Glutamatergic neuron (in vitro differentiated cells): Measurements from ENCODE around the gene CCDC192. TPM values are rescaled to one million over a fixed set of nuclear protein-coding genes. Genes with fewer than 3 reads are reported as not detected.

Experiments used
- DNase-seq: peaks from one replicate; pipeline ENCODE4 v3.0.0; 2022
- H3K27ac Mint-ChIP-seq: one replicate; pipeline ENCODE4 v1.8.0; 2020; ENCODE audit warnings: mild to moderate bottlenecking, mixed read lengths, inconsistent platforms; ENCODE audit not compliant: unreplicated experiment
- H3K27me3 Mint-ChIP-seq: one replicate; pipeline ENCODE4 v1.8.0; 2020; ENCODE audit warnings: mild to moderate bottlenecking, moderate library complexity, mixed read lengths, inconsistent platforms; ENCODE audit not compliant: unreplicated experiment
- H3K36me3 Mint-ChIP-seq: one replicate; pipeline ENCODE4 v1.8.0; 2020; ENCODE audit warnings: mild to moderate bottlenecking, mixed read lengths, inconsistent platforms; ENCODE audit not compliant: unreplicated experiment
- H3K4me1 Mint-ChIP-seq: one replicate; pipeline ENCODE4 v1.8.0; 2020; ENCODE audit warnings: mild to moderate bottlenecking, low read depth, mixed read lengths, inconsistent platforms; ENCODE audit not compliant: unreplicated experiment
- H3K4me3 Mint-ChIP-seq: one replicate; pipeline ENCODE4 v1.8.0; 2020; ENCODE audit warnings: mild to moderate bottlenecking, mixed read lengths, inconsistent platforms; ENCODE audit not compliant: unreplicated experiment
- H3K9me3 Mint-ChIP-seq: one replicate; pipeline ENCODE4 v1.8.0; 2020; ENCODE audit warnings: mild to moderate bottlenecking, moderate library complexity, mixed read lengths, inconsistent platforms; ENCODE audit not compliant: unreplicated experiment
- total RNA-seq: library from RNA; stranded (reverse); fragmentation: NEBNext Ultra II Directional; extraction: Animal tissue kit (Norgen Biotek cat#: 25700); gene quantifications from one replicate; pipeline ENCODE4 v1.2.1, GENCODE V29; 2021; ENCODE audit not compliant: unreplicated experiment
- TF ChIP-seq, protein P1 (sequence below): fragments of 200-600 bp; sonication (generic); IDR thresholded peaks from one replicate; pipeline ENCODE4 v1.5.0; 2021; ENCODE audit not compliant: partially characterized antibody, unreplicated experiment

The CCDC192 gene
- total RNA-seq, 1 donor from 2014 or later, result not detected

DNA sequence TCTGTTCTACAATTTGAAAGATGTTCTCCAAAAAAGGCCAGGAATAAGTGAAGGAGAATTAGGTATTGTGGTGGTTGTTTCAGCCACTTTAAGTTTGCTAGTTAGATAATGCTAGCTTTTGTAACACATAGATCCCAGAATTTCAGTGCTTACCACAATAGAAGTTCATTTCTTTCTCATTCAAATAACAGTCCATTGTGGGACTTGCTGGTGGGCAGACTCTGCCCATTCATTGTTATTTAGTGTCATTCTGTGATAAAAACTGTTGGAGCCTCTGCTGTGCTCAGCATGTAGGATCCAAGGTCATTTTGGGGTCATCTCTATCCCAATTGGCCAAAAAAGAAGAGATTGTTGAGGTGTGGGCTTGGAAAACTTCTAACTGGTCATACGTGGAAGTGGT lies 106.8 kb downstream of the CCDC192 start:
- H3K4me3 Mint-ChIP-seq, result no peak overlapping the region
- no peak overlapping the region for H3K27ac Mint-ChIP-seq
- DNase-seq, result no peak
- H3K4me1 Mint-ChIP-seq, result no peaks in the 10 kb centered on the region
- no peaks in the 10 kb centered on the region for H3K9me3 Mint-ChIP-seq
- no peaks in the 10 kb centered on the region for H3K27me3 Mint-ChIP-seq
- no peaks in the 10 kb centered on the region for H3K36me3 Mint-ChIP-seq
- TF ChIP-seq, protein P1, sequence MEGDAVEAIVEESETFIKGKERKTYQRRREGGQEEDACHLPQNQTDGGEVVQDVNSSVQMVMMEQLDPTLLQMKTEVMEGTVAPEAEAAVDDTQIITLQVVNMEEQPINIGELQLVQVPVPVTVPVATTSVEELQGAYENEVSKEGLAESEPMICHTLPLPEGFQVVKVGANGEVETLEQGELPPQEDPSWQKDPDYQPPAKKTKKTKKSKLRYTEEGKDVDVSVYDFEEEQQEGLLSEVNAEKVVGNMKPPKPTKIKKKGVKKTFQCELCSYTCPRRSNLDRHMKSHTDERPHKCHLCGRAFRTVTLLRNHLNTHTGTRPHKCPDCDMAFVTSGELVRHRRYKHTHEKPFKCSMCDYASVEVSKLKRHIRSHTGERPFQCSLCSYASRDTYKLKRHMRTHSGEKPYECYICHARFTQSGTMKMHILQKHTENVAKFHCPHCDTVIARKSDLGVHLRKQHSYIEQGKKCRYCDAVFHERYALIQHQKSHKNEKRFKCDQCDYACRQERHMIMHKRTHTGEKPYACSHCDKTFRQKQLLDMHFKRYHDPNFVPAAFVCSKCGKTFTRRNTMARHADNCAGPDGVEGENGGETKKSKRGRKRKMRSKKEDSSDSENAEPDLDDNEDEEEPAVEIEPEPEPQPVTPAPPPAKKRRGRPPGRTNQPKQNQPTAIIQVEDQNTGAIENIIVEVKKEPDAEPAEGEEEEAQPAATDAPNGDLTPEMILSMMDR, result no peak

DNA sequence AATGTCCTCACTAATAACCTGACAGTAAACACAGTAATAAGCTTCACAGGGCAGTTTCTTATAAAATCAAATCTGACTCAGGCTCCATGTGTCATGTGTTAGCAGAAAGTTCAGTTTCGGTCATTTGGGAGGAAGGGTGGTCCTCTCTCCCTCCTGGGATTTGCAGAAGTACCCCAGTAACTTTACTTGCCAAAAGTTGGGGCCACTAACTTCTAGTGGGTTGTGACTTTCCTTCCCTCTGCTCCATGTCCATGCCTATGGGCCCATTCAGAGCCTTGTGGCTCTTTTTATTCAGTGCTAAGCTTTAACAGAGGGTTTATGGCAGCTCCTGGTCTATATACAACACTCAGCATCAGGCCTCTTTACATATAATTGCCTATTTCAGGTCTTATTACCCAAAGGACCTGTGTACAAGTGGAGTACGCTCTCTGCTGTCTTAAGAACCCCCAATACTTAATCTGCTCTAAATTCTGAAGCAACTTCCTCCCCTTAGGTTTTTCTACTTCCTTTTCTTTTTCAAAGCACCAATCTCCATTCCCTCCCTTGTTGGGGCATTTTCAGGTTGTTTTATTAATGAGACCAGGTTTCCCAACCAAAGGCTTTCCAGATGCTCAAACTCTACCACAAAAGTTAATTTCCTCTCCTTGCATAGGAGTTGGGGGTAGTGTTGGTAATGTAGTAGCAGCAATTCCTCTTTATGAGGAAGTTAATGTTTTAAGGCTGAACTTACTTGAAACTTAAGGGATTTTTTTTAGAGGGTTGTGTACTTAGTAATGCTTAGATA lies 107.7 kb downstream of the CCDC192 start:
- Mint-ChIP-seq H3K36me3 (no peaks in the 10 kb centered on the region), H3K27ac (no peak overlapping the region), H3K27me3 (no peaks in the 10 kb centered on the region), H3K4me1 (no peaks in the 10 kb centered on the region), H3K9me3 (no peaks in the 10 kb centered on the region), H3K4me3 (no peak overlapping the region)
- DNase-seq, result no peak
- TF ChIP-seq, protein P1, result no peak

DNA sequence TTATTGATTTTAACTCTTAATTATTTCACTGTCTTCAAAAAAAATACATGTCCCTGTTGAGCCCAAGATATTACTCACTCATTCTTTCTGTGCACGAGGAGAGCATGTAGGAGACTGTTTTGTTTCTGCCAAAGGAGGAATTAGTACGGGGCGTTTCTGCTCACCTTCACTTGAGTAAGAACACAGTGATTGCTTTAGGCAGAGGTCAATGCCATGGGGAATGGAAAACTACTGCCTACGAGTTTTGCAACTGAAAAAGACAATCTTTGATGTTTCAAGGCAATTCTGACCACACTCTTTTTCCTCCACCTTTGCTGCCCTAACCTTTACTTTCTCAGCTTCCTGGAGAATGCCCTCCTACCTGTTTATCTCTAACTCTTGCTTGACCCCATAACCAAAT lies 109.4 kb downstream of the CCDC192 start:
- TF ChIP-seq, protein P1, result no peak
- Mint-ChIP-seq H3K36me3 (no peaks in the 10 kb centered on the region), H3K9me3 (no peaks in the 10 kb centered on the region), H3K4me3 (no peak overlapping the region), H3K4me1 (no peaks in the 10 kb centered on the region), H3K27ac (no peak overlapping the region), H3K27me3 (no peaks in the 10 kb centered on the region)
- no peak for DNase-seq

DNA sequence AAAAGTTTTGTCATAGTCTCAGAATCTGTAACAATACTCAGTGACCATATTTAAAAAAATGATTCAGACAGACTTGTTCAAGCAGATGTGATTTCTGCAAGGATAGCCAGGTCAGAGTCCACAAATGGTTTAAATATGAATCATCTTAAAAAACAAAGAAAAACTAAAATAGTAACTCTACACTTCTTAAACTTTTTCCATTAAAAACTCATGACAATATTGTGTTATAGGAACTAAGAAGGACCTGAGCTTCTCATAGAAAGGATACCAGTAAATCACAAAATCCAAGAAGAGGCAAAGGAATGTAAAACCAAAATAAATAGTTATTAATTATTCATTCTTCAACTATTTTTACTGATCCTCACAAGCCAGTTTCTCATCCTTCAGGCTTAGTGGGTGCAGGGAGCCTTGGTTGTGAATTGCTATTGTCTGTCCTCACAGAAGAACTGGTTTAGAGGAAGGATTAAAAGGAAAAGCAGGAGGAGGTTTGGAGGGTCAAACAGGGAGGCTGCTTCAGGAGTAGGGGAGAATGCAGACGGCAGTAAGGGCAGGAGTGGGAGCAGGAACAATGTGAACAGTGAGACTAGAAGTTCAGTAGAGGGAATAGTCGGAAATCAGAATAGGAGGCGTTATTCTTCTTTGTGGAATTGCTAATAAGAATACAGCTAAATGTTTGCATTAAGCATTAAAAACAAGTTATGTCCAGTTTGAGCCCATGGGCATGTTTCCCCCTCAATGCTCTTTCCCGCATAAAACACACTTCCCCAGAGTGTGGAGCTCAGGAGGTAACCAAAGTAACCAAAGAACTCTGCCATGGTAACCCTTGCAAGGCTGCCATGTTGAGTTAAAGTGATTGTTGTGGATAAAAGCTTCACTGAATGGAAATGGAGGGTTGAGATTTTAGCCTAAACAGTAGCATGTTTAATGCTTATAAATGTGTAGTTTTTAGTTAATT lies 110.7 kb downstream of the CCDC192 start:
- Mint-ChIP-seq H3K4me1 (no peaks in the 10 kb centered on the region), H3K27me3 (no peaks in the 10 kb centered on the region), H3K9me3 (no peaks in the 10 kb centered on the region), H3K27ac (no peak overlapping the region), H3K4me3 (no peak overlapping the region), H3K36me3 (no peaks in the 10 kb centered on the region)
- TF ChIP-seq, protein P1, result no peak
- no peak for DNase-seq

DNA sequence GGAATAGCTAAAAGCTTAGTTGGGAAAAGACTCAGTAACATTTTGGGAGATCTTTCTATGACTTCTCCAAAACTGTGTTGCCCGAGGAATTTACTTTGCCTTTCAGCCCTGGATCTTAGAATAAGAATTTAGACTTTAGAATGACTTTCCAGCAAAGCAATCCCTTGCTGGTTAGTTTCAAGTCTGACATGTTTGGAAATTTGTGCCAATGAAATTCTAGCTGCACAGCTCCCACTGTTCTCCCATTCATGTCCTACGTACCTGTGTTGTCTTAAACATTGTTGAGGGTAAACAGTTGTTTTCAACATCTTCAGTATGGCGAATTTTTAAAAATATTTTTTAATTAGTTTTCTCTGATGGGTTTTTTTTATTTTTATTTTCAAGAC lies 111.4 kb downstream of the CCDC192 start:
- TF ChIP-seq, protein P1, result no peak
- Mint-ChIP-seq H3K4me1 (no peaks in the 10 kb centered on the region), H3K27me3 (no peaks in the 10 kb centered on the region), H3K27ac (no peak overlapping the region), H3K36me3 (no peaks in the 10 kb centered on the region), H3K9me3 (no peaks in the 10 kb centered on the region), H3K4me3 (no peak overlapping the region)
- DNase-seq, result no peak
